Stimulated activated CD8-positive, alpha-beta memory T cell treated with anti-CD3 and anti-CD28 coated beads, Interleukin-15, amount 100 ng/mL, for 4 hours (primary cell): ENCODE data around the gene CDK16.
"Not testable (repeated sequence)": the region's sequence is repeated elsewhere in the genome, so short reads cannot be mapped to it uniquely, and the experiment has no call there.

Experiments used
- DNase-seq, 2 donors: peaks; one replicate each; pipeline ENCODE4 v3.0.0-alpha.2; 2020; ENCODE audit warnings: low read depth in 2 of 2

The CDK16 gene

DNA sequence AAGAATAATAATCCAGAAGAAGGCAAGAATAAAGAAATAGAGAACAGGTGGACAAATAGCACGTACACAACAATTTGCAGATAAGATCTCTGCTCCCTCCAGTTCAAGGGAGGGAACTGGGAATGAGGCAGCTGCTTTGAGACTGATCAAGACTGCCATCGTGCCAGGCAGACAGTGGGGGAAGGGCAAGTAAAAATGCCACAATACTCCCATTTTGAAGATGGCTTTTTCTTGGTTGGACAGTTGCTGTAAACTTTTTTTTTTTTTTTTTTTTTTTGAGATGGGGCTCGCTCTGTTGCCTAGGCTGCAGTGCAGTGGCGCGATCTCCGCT is 31.5 kb downstream of the CDK16 start:
- DNase-seq: no peak

- DNase-seq: not testable (repeated sequence)
Observed at GRCh38 chrX:47257620-47258019, 39.1 kb downstream of the CDK16 start.

GRCh38 chrX:47264483-47265173 is 46.1 kb downstream of the CDK16 start:
- DNase-seq: no peak

DNA sequence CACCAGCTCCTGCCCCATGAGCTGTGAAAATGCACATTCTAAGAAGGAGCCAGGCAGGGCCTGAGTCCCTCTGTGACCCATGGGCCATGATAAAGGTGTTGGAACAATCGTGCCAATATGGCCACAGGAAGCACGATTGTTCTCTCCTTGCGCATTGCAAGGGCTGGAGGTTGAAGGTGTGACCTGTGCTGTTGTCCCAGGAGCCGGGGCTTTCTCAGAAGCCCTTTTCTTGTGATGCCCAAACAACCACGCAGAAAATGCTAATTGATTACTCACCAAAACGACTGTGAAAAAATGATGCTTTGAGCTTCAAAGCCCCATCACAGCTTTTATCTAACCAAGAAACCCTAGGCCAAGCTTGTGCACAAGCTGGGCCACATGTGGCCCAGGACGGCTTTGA is 48.2 kb downstream of the CDK16 start:
- no peak for DNase-seq

- no peak for DNase-seq
Observed at GRCh38 chrX:47272013-47272408, 53.5 kb downstream of the CDK16 start.

GRCh38 chrX:47273011-47273730 is 54.7 kb downstream of the CDK16 start:
- no peak for DNase-seq

- DNase-seq: no peak
Observed at GRCh38 chrX:47278691-47279090, 60.2 kb downstream of the CDK16 start.
